Calu3 (cell line): ENCODE results near the gene LCP2. TPM values are rescaled to one million over a fixed set of nuclear protein-coding genes. Genes with fewer than 3 reads are reported as not detected.

Experiments
- BruUV-seq: library from RNA; stranded (reverse); fragments of 400-500 nt; replicated peaks from 2 replicates; lab custom pipeline; 2021; lab: Mats Ljungman, UMichigan
- CTCF ChIA-PET: fragments of 300-600 bp; sonication (Branson Sonifier 250); formaldehyde crosslinking; loops from one replicate; lab custom pipeline; 2022; ENCODE audit warnings: antibody characterized with exemption; lab: Charles Lee
- DNase-seq: peaks from one replicate; pipeline ENCODE4 v3.0.0; 2022
- H3K27ac Mint-ChIP-seq: one replicate; pipeline ENCODE4 v1.8.0; 2022; ENCODE audit warnings: mixed read lengths; ENCODE audit not compliant: unreplicated experiment
- H3K27me3 Mint-ChIP-seq: one replicate; pipeline ENCODE4 v1.8.0; 2022; ENCODE audit warnings: mixed read lengths; ENCODE audit not compliant: unreplicated experiment
- H3K36me3 Mint-ChIP-seq: one replicate; pipeline ENCODE4 v1.8.0; 2022; ENCODE audit warnings: mild to moderate bottlenecking, moderate library complexity, mixed read lengths; ENCODE audit not compliant: insufficient read depth, unreplicated experiment
- H3K4me1 Mint-ChIP-seq: one replicate; pipeline ENCODE4 v1.8.0; 2022; ENCODE audit warnings: mild to moderate bottlenecking, low read depth, mixed read lengths; ENCODE audit not compliant: unreplicated experiment
- H3K4me3 Mint-ChIP-seq: one replicate; pipeline ENCODE4 v1.8.0; 2022; ENCODE audit warnings: mild to moderate bottlenecking, low read depth, moderate library complexity, mixed read lengths; ENCODE audit not compliant: unreplicated experiment
- H3K9me3 Mint-ChIP-seq: one replicate; pipeline ENCODE4 v1.8.0; 2022; ENCODE audit warnings: low read depth, mixed read lengths; ENCODE audit not compliant: unreplicated experiment
- intact Hi-C: fragments of 100-400 bp; cut with micrococcal nuclease; formaldehyde crosslinking; loops from one replicate; pipeline ENCODE4 v1.10.0; 2022; ENCODE audit not compliant: unreplicated experiment
- total RNA-seq: library from RNA; stranded (reverse); gene quantifications from 2 replicates; pipeline ENCODE4 v1.2.3, GENCODE V29; 2022
- TF ChIP-seq, protein P1 (sequence below): fragments of 200-600 bp; IDR thresholded peaks from one replicate; pipeline ENCODE4 v1.8.0; 2022; ENCODE audit warnings: antibody characterized with exemption; ENCODE audit not compliant: unreplicated experiment

The LCP2 gene
- total RNA-seq, 1 experiment from 2014 or later, result not detected

GRCh38 chr5:170288551-170288950, 9.0 kb downstream of the LCP2 start:
- DNase-seq, result no peak
- BruUV-seq, result no TSS peak

DNA sequence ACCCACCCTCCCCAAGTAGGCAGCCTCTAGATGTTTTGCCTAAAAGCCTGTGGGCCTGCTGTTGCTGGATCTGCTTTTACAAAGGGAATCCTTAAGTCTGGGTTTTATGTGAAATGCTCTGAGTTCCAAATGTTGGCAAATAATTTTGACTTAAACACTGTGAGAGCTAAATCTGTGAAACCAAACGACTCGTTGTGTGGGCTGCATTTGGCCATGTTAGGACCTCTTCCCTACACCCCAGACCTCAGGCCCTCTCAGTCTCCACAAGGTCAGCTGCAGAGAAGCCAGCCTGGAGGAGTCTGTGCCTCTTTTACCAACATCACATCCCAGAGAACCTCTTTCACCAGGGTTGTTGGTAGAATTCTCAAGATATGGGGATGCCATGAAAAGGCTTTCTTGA, 9.4 kb downstream of the LCP2 start:
- no peaks in the 10 kb centered on the region for H3K36me3 Mint-ChIP-seq
- no peak for DNase-seq
- no peak overlapping the region for H3K4me3 Mint-ChIP-seq
- TF ChIP-seq, protein P1, sequence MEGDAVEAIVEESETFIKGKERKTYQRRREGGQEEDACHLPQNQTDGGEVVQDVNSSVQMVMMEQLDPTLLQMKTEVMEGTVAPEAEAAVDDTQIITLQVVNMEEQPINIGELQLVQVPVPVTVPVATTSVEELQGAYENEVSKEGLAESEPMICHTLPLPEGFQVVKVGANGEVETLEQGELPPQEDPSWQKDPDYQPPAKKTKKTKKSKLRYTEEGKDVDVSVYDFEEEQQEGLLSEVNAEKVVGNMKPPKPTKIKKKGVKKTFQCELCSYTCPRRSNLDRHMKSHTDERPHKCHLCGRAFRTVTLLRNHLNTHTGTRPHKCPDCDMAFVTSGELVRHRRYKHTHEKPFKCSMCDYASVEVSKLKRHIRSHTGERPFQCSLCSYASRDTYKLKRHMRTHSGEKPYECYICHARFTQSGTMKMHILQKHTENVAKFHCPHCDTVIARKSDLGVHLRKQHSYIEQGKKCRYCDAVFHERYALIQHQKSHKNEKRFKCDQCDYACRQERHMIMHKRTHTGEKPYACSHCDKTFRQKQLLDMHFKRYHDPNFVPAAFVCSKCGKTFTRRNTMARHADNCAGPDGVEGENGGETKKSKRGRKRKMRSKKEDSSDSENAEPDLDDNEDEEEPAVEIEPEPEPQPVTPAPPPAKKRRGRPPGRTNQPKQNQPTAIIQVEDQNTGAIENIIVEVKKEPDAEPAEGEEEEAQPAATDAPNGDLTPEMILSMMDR, result no peak
- intact Hi-C loops, result no loop called here
- no TSS peak for BruUV-seq
- CTCF ChIA-PET, result interaction anchor here (0.6 kb wide), 2 partner anchors 176 to 232 kb away, joined by 3 to 4 read pairs; no protein-coding TSS in a partner anchor
- H3K4me1 Mint-ChIP-seq, result no peaks in the 10 kb centered on the region
- peaks cover 100% of the 10 kb centered on the region for H3K27me3 Mint-ChIP-seq
- H3K27ac Mint-ChIP-seq, result no peak overlapping the region
- peaks cover 11% of the 10 kb centered on the region for H3K9me3 Mint-ChIP-seq

More at GRCh38 chr5:170288551-170288950, 9.0 kb downstream of the LCP2 start:
- TF ChIP-seq, protein P1, result no peak
- CTCF ChIA-PET, result no interaction called here
- Mint-ChIP-seq H3K27me3 (peaks cover 100% of the 10 kb centered on the region), H3K9me3 (peaks cover 11% of the 10 kb centered on the region), H3K4me1 (no peaks in the 10 kb centered on the region), H3K4me3 (no peak overlapping the region), H3K27ac (no peak overlapping the region), H3K36me3 (no peaks in the 10 kb centered on the region)
- intact Hi-C loops, result no loop called here

GRCh38 chr5:170287532-170287931, 10.0 kb downstream of the LCP2 start:
- intact Hi-C loops, result no loop called here
- Mint-ChIP-seq H3K4me3 (no peak overlapping the region), H3K27me3 (peaks cover 100% of the 10 kb centered on the region), H3K27ac (no peak overlapping the region), H3K4me1 (no peaks in the 10 kb centered on the region), H3K9me3 (peaks cover 11% of the 10 kb centered on the region), H3K36me3 (no peaks in the 10 kb centered on the region)
- DNase-seq, result no peak
- no TSS peak for BruUV-seq
- TF ChIP-seq, protein P1, result no peak
- CTCF ChIA-PET, result interaction anchor here (0.6 kb wide), 2 partner anchors 177 to 231 kb away, joined by 3 to 4 read pairs; no protein-coding TSS in a partner anchor

- CTCF ChIA-PET, result no interaction called here
- no peak overlapping the region for H3K4me3 Mint-ChIP-seq
- H3K9me3 Mint-ChIP-seq, result peaks cover 11% of the 10 kb centered on the region
- H3K36me3 Mint-ChIP-seq, result no peaks in the 10 kb centered on the region
- H3K4me1 Mint-ChIP-seq, result no peaks in the 10 kb centered on the region
- DNase-seq, result no peak
- TF ChIP-seq, protein P1, result no peak
- no TSS peak for BruUV-seq
- intact Hi-C loops, result no loop called here
- peaks cover 100% of the 10 kb centered on the region for H3K27me3 Mint-ChIP-seq
- no peak overlapping the region for H3K27ac Mint-ChIP-seq
Observed at GRCh38 chr5:170286386-170286925, 11.1 kb downstream of the LCP2 start.
